Glomerular visceral epithelial cell (primary cell): ENCODE results near the gene ACTN3.
"Not testable (repeated sequence)": the region's sequence is repeated elsewhere in the genome, so short reads cannot be mapped to it uniquely, and the experiment has no call there.

Experiments
- DNase-seq: peaks from one replicate; pipeline ENCODE4 v3.0.0-alpha.2; 2016; ENCODE audit errors: extremely low spot score

ACTN3 gene

DNA sequence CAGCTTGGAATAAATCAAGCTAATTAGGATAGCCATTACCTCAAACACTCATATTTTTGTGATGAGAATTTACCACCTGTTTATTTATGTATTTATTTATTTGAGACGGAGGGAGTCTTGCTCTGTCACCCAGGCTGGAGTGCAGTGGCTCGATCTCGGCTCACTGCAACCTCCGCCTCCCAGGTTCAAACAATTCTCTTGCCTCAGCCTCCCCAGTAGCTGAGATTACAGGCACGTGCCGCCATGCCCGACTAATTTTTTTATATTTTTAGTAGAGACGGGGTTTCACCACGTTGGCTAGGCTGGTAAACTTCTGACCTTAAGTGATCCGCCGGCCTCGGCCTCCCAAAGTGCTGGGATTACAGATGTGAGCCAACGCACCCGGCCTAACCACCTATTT is 1.8 kb upstream of the ACTN3 start:
- DNase-seq = not testable (repeated sequence)

GRCh38 chr11:66545701-66546367 is 869 bp upstream of the ACTN3 start, which contains the start of gene ZDHHC24:
TSS of gene ZDHHC24 (minus strand) at chr11:66546048. CDS start at chr11:66546003, 45 bp downstream.
- peak; percentile 97 for DNase-seq

DNA sequence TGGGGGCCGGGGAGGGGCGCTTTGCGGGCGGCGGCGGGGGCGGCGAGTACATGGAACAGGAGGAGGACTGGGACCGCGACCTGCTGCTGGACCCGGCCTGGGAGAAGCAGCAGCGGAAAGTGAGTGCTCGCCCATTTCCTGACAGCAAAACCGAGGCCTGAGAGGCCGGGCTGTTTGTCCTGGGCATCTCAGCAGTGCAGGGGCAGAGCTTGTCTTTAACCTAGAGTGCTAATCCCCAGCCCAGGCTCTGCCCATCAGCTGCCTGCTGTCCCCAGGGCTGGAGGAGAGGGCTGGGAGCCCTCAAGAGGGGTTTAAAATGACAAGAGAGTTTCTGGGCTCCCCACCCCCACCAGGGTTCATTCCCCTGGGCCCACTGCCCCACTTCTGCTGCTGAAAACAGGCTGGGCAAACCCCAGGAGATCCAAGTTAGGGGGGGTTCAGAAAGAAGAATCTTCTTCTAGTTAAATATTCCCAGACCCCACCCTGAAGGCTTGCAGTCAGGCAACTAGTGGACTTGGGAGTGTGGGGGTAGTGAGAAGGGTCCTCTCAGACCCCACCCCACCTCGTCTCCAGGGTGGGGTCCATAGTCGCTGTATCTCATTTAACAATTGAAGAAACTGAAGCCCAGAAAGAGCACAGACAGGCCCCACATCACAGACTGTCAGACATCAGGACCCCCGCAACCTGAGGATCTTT is 411 bp downstream of the ACTN3 start:
- DNase-seq = no peak

DNA sequence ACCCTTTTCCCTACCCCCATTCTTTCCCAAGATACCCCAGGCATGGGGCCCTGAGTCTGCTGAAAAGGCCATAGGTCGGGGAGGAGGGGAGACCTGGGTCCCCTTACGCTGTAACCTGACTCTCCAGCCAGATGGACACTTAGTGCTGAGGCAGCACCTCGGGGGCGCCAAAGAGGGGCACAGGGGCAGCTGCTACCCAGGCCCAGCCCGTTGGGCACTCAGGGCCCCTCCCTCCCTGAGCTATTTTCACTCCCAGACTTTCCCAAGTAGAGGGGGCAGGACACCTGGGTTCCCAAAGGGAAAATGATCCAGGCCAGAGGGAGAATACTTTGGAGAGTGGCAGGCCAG is 933 bp downstream of the ACTN3 start:
- no peak for DNase-seq

DNA sequence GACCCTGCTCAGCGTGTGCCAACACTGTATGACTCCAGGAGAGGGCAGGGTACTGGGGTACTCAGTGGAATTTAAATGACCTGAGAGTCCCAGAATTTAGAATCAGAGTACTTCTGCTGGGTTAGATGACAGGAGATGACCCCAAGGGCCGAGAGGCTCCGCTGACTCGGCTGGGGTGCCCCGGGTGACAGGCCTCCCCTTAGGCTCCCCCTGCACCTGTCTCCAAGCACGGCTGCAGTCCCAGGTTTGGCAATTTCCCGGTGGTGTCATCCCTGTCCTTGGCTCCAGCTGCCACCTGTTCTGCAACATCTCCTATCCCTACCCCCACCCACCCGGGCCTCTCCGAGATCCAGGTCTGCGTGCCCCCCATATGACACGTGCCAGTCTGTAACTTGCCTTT is 1.3 kb downstream of the ACTN3 start:
- DNase-seq = no peak

GRCh38 chr11:66548774-66549630 is 2.3 kb downstream of the ACTN3 start:
- DNase-seq = no peak

DNA sequence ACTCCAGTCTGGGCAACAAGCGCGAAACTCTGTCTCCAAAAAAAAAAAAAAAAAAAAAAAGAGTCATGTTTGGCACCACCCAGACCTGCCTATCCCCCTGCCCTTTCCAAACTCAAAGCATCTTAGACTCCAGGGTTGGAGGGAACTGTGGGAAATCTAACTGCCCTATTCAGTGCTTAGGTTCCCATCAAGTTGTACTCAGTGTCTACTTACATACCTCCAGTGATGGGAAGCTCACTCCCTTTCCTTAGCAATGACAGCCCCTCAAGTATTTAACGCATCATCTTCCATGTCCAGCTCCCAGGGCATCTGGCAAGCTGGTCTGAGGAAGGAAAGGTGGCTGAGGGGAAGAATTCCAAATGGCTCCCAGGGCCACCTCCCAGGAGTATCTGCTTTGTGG is 3.0 kb downstream of the ACTN3 start:
- no peak for DNase-seq

DNA sequence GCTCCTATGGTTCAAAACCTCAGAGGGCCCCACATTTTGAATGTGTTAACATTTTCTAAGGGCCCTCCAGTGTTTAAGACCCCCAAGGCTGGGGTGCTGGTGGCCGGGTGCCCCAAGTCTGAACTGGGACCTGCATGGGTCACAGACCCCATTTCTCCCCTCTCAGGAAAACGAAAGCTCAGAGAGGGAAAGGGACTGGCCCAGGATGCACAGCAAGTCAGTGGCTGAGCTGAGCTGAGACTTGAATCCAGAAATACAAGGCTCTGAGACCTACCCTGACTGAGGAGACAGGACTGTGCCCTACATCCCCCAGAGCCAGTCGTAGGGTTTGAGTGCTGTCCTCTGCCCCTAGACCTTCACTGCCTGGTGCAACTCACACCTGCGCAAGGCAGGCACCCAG is 4.2 kb downstream of the ACTN3 start:
- DNase-seq = no peak

DNA sequence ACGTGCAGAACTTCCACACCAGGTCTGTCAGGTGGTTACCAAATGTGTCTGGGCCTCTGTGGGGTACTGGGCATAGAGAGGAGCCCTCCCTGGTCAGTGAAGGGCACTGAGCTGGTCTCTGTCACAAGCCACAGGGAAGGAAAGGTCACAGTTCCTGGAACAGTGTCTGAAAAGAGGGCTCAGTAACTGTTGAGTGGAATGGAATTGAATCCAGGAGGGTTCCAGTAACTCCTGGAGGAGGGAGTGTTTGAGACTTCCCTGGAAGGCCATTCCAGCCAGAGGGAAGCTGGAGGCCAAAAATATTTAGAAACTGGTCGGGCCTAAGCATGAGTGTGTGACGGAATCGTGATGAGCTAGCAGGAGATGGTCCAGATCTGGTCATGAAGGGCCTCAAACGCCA is 7.9 kb downstream of the ACTN3 start:
- no peak for DNase-seq

DNA sequence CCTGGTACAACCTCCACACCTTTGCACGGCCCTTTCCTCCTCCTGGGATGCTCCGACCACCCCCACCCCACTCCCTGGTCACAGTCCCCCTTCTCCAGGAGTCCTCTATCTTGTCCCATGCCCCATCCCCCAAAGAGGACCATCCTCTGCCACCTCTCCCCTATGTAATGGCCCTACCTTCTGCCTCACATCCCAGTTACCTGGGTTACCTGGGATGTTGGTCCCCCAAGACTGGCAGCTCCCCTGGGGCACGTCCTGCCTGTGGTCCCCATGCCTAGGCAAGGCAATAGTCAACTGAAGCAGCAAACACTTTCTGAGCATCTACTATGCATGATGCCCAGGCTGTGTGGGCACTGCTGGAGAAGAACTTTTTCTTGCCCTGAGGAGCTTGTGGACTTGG is 8.7 kb downstream of the ACTN3 start:
- no peak for DNase-seq

DNA sequence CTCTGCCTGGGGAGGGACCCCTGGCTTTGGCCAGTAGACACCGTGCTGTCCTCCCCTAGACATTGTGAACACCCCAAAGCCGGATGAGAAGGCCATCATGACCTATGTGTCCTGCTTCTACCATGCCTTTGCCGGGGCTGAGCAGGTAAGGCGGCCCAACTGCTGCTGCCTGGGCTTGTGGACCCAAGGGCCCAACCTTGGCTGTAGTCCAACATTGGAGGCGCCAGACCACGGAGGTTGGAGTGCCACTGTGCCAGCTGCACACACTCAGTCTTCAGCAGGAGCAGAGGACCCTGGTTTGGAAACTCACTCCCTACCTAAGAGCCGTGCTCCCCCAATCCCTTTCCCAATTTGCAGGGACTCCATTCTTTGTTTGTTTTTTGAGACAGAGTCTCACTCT is 9.4 kb downstream of the ACTN3 start:
- DNase-seq = no peak

DNA sequence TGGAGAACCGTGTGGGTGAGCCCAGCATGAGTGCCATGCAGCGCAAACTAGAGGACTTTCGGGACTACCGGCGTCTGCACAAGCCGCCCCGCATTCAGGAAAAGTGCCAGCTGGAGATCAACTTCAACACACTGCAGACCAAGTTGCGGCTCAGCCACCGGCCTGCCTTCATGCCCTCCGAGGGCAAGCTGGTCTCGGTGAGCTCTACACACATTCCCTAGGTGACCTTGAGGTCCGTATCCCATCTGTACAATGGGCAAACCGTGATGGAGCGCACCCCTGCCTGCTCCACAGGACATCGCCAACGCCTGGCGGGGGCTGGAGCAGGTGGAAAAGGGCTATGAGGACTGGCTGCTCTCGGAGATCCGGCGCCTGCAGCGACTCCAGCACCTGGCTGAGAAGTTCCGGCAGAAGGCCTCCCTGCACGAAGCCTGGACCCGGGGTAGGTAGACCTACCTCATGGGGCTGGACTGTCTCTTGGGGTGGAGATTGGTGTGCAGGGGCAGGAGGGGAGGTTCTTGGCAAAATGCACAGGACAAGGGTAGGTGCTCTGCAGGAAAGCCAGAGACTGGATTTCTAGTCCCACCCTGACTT is 11.1 kb downstream of the ACTN3 start:
- no peak for DNase-seq

DNA sequence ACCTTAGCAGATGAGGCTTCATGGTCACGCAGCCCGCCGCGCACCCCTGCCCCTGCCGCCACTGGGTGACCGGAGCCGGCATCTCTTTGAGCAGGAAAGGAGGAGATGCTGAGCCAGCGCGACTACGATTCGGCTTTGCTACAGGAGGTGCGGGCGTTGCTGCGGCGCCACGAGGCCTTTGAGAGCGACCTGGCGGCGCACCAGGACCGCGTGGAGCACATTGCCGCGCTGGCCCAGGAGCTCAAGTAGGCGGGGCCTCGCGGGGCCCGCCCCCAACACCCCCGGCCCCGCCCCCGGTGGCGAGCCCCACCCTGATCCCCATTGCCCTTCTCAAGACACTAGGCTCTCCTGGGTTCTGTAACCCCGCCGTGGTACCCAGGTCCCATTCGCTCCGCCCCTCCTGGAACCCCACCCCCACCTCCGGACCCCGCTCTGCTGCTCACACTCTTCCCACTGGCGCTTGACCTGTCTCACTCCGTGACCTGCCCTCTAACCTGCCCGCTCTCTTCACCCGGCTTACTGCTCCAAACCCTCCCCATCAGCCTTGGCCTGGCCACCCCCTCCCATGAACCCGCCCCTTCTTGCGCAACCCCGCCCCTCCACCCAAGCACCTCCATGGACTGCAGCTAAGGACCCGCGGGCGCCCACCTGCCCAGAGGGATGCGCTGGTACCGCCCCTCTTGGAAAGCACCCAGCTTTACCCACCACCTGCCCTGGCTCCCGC is 12.6 kb downstream of the ACTN3 start:
- no peak for DNase-seq

DNA sequence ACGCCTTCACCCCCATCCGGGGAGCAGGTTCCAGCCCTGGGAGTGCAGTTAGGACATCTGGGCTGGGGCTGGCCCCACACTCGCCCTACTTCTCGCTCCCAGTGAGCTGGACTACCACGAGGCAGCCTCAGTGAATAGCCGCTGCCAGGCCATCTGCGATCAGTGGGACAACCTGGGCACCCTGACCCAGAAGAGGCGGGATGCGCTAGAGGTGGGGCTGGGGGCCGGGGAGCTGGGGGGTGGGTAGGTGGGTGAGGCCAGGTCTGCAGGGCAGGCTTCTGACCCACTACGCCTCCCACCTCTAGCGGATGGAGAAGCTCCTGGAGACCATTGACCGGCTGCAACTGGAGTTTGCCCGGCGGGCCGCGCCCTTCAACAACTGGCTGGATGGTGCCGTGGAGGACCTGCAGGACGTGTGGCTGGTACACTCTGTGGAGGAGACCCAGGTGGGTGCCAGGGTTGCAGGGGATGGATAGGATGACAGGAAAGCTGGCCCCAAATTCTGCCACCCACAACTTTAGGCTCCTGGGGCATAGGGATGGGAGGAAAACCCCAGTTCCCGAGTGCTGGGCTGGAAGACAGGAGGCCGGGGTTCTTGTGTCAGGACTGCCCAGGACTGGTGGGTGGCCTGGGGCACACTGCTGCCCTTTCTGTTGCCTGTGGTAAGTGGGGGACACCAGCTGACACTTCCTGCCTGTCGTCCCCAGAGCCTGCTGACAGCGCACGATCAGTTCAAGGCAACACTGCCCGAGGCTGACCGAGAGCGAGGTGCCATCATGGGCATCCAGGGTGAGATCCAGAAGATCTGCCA is 13.4 kb downstream of the ACTN3 start:
- DNase-seq = no peak

DNA sequence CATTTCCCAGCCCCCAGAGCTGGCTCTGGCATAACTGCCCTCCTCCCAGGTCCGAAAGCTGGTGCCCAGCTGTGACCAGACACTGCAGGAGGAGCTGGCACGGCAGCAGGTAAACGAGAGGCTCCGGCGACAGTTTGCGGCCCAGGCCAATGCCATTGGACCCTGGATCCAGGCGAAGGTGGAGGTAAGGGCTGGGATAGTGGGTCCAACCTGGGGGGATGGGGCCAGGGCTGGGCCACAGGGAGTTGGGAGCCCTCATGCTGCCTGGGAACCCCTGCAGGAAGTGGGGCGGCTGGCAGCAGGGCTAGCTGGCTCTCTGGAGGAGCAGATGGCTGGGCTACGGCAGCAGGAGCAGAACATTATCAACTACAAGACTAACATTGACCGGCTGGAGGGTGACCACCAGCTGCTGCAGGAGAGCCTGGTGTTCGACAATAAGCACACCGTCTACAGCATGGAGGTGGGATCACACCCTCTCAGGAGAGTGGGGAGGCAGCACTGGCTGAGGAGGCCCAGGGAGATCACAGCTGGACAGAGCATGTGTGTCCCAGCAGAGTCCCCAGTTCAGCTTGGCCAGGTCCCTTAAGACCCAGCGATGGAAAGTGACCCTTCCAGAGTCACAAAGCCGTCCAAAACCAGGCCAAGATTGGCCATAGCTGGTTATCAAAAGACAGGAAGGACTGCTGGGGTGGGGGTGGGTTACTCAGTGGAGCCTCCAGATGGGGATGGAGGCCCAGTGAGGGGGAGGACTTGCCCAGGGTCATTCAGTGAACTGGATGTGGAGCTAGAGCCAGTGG is 14.7 kb downstream of the ACTN3 start:
- DNase-seq = no peak

DNA sequence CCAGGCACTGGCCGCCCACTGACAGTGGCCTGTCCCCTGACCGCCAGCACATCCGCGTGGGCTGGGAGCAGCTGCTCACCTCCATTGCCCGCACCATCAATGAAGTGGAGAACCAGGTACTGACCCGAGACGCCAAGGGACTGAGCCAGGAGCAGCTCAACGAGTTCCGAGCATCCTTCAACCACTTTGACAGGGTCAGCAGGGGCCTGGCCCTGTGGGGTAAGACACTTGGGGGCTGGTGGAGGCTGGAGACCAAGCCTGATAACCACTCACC is 15.2 kb downstream of the ACTN3 start:
- DNase-seq = no peak

GRCh38 chr11:66562275-66562674 is 15.6 kb downstream of the ACTN3 start:
- DNase-seq = no peak

- DNase-seq = no peak
Observed at GRCh38 chr11:66562907-66563583, 16.3 kb downstream of the ACTN3 start.

DNA sequence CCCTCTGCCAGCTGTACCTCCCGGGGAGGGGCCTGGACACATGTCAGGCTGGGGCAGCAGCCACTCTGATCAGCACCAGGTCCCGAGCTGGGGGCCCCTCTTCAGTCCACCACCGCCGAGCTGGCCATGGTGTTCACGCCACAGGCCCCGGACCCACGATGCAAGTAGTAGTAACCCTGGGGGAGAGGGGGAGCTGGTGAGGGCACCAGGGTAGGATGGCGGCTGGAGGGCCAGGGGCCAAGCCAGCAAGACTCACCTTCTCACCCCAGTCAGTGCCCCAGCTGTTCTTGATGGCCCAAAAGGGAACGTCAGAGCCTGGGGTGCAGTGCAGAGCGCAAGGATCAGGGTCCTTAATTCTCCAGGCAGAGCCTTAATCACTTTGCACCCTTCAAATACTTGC is 17.1 kb downstream of the ACTN3 start:
- DNase-seq = no peak

GRCh38 chr11:66564538-66564937 is 17.8 kb downstream of the ACTN3 start:
- no peak for DNase-seq
